Endothelial cell (in vitro differentiated cells): ENCODE data around the gene IQSEC3. TPM values are rescaled to one million over a fixed set of nuclear protein-coding genes. Genes with fewer than 3 reads are reported as not detected.

Source experiments
- DNase-seq: peaks from one replicate; pipeline ENCODE4 v3.0.0; 2021; ENCODE audit warnings: low spot score
- H3K27ac Mint-ChIP-seq: one replicate; pipeline ENCODE4 v1.8.0; 2021; ENCODE audit warnings: mixed read lengths, inconsistent platforms; ENCODE audit not compliant: unreplicated experiment
- H3K27me3 Mint-ChIP-seq: one replicate; pipeline ENCODE4 v1.8.0; 2021; ENCODE audit warnings: mild to moderate bottlenecking, moderate library complexity, mixed read lengths, inconsistent platforms; ENCODE audit not compliant: unreplicated experiment
- H3K36me3 Mint-ChIP-seq: one replicate; pipeline ENCODE4 v1.8.0; 2021; ENCODE audit warnings: mild to moderate bottlenecking, low read depth, mixed read lengths, inconsistent platforms; ENCODE audit not compliant: unreplicated experiment
- H3K4me1 Mint-ChIP-seq: one replicate; pipeline ENCODE4 v1.8.0; 2021; ENCODE audit warnings: mild to moderate bottlenecking, mixed read lengths, inconsistent platforms; ENCODE audit not compliant: unreplicated experiment
- H3K4me3 Mint-ChIP-seq: one replicate; pipeline ENCODE4 v1.8.0; 2021; ENCODE audit warnings: mild to moderate bottlenecking, mixed read lengths, inconsistent platforms; ENCODE audit not compliant: unreplicated experiment
- H3K9me3 Mint-ChIP-seq: one replicate; pipeline ENCODE4 v1.8.0; 2021; ENCODE audit warnings: mixed read lengths, inconsistent platforms; ENCODE audit not compliant: unreplicated experiment
- CTCF ChIP-seq: fragments of 200-600 bp; sonication (generic); IDR thresholded peaks from one replicate; pipeline ENCODE4 v1.5.0; 2021; ENCODE audit warnings: antibody characterized with exemption; ENCODE audit not compliant: unreplicated experiment
- total RNA-seq: library from RNA; stranded (reverse); fragmentation: NEBNext Ultra II Directional; extraction: Animal tissue kit (Norgen Biotek cat#: 25700); gene quantifications from one replicate; pipeline ENCODE4 v1.2.1, GENCODE V29; 2021; ENCODE audit not compliant: unreplicated experiment

IQSEC3 gene
- total RNA-seq, 1 donor from 2014 or later: 13.2 TPM

DNA sequence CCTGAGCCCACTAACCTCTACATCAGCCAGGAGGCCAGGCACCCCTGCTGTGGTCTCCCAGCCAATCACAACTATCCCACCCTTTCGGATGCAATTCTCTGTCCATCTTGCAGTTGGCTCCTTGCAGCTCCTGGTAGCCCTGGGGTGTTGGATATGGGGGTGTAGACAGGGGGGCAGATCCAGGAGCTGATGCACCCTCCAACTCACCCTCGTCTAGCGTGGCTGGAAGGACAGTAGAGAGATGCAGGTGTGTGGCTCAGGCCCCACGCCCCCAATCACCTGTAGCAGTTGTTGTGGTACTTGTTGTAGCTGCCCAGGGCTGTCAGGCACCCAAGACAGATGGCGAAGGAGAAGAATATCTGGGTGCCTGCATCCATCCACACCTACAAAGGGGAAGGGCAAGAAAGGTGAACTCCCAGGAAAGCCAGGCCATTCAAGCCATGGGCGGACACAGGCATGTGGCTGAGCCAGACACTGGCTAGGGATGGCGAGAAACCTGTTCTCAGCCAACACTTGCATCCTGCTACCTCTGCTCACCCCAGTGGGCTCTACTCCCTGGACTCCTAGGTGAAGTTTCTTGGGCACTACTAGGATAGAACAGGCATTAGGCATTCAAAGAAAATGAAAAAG, 160.8 kb downstream of the IQSEC3 start:
- DNase-seq: no peak
- no peak for TF ChIP-seq CTCF
- Mint-ChIP-seq H3K36me3 (no peaks in the 10 kb centered on the region), H3K27ac (no peak overlapping the region), H3K9me3 (no peaks in the 10 kb centered on the region), H3K27me3 (peaks cover 2% of the 10 kb centered on the region), H3K4me3 (no peak overlapping the region), H3K4me1 (peaks cover 5% of the 10 kb centered on the region)

Other genes starting within 250 kb of the IQSEC3 start
- gene SLC6A12, start 147.4 kb downstream of the IQSEC3 start, total RNA-seq: 0.26 TPM
- 0.90 TPM for gene SLC6A13, start 196.1 kb downstream of the IQSEC3 start, total RNA-seq